HepG2 (cell line): Measurements from ENCODE around the gene CD14. TPM values are rescaled to one million over a fixed set of nuclear protein-coding genes. Genes with fewer than 3 reads are reported as not detected.

ENCODE experiments used
- ATAC-seq: fragments of 200-7000 bp; cut with Tn5 transposase; 3 replicates; pipeline ENCODE4 v1.9.1; 2020; ENCODE audit warnings: mild to moderate bottlenecking, moderate library complexity
- BruUV-seq: library from RNA; stranded (reverse); fragments of 400-500 nt; replicated peaks from 2 replicates; lab custom pipeline; 2021; lab: Mats Ljungman, UMichigan
- CTCF ChIA-PET: fragments of 300-600 bp; formaldehyde crosslinking; extraction: SDS; loops from one replicate; lab custom pipeline; 2021; ENCODE audit warnings: low total read pairs, inconsistent platforms, low intra/inter-chr PET ratio; lab: Yijun Ruan, JAX
- POLR2A ChIA-PET: fragments of 350-600 bp; sonication (Branson Sonifier 250); formaldehyde crosslinking; loops from one replicate; lab custom pipeline; 2020; ENCODE audit warnings: antibody characterized with exemption, inconsistent platforms; lab: Yijun Ruan, JAX
- DNase-seq: peaks from one replicate; pipeline ENCODE4 v3.0.0-alpha.2; 2015; ENCODE audit warnings: low spot score
- FAIRE-seq: peaks from 3 replicates; lab custom pipeline; 2011; peaks lifted over from hg19 to GRCh38; lab: Jason Lieb, UNC
- H2AFZ ChIP-seq: one replicate; pipeline ENCODE4 v1.6.1; 2011; ENCODE audit warnings: low read length, inconsistent platforms
- H3K27ac ChIP-seq: fragments of 300-600 bp; 3 replicates; pipeline ENCODE4 v1.8.0; 2011; ENCODE audit warnings: mixed run types, mild to moderate bottlenecking, mixed read lengths, low read length, inconsistent platforms; ENCODE audit not compliant: insufficient read depth; ENCODE audit errors: extremely low read length
- H3K27me3 ChIP-seq, 2 experiments: fragments of 200-600 bp in 1 of 2; 2 replicates in 1 of 2; 3 replicates in 1 of 2; pipeline versions ENCODE4 v1.6.0 to v1.8.0; 2011; ENCODE audit warnings: low read length in 2 of 2, mild to moderate bottlenecking in 2 of 2, moderate library complexity in 2 of 2, inconsistent platforms in 1 of 2; ENCODE audit not compliant: insufficient read depth in 2 of 2, control insufficient read depth in 1 of 2
- H3K36me3 ChIP-seq, 2 experiments: fragments of 200-600 bp in 1 of 2; replicated peaks in 1 of 2; 2 replicates in 1 of 2; 3 replicates in 1 of 2; pipeline versions ENCODE4 v1.5.1 to v1.8.0; 2011; ENCODE audit warnings: low read length in 2 of 2, inconsistent platforms in 1 of 2; ENCODE audit not compliant: insufficient read depth in 2 of 2, control insufficient read depth in 1 of 2
- H3K4me1 ChIP-seq: 2 replicates; pipeline ENCODE4 v1.5.1; 2012; ENCODE audit warnings: low read length, inconsistent platforms; ENCODE audit not compliant: insufficient read depth
- H3K4me2 ChIP-seq: 2 replicates; pipeline ENCODE4 v1.6.0; 2011; ENCODE audit warnings: low read depth, low read length, inconsistent platforms
- H3K4me3 ChIP-seq, 3 experiments: fragments of 200-600 bp in 1 of 3; sonication (generic), shearing (Covaris generic) in 1 of 3; replicated peaks in 1 of 3; 2 replicates each; pipeline ENCODE4 v1.5.1; 2011 to 2016; ENCODE audit warnings: low read length in 3 of 3, inconsistent platforms in 2 of 3, low read depth in 2 of 3, mild to moderate bottlenecking in 2 of 3, control low read depth in 1 of 3, mixed read lengths in 1 of 3; ENCODE audit not compliant: insufficient read depth in 1 of 3
- H3K79me2 ChIP-seq: one replicate; pipeline ENCODE4 v1.6.1; 2011; ENCODE audit warnings: low read length, inconsistent platforms; ENCODE audit not compliant: insufficient read depth
- H3K9ac ChIP-seq: 2 replicates; pipeline ENCODE4 v1.6.0; 2011; ENCODE audit warnings: mild to moderate bottlenecking, low read depth, low read length, inconsistent platforms; ENCODE audit not compliant: insufficient read depth
- H3K9me3 ChIP-seq: 2 replicates; pipeline ENCODE4 v1.5.1; 2012; ENCODE audit warnings: mild to moderate bottlenecking, low read length
- H4K20me1 ChIP-seq: 2 replicates; pipeline ENCODE4 v1.6.0; 2011; ENCODE audit warnings: inconsistent platforms, mild to moderate bottlenecking, low read length, moderate library complexity; ENCODE audit not compliant: insufficient read depth
- FOXO4 ChIP-seq: sonication (generic); formaldehyde crosslinking; conservative IDR thresholded peaks from 2 replicates; pipeline ENCODE4 v1.8.1; 2023; ENCODE audit warnings: missing genetic modification reagents
- NRL ChIP-seq: sonication (generic); formaldehyde crosslinking; IDR thresholded peaks from 2 replicates; pipeline ENCODE4 v1.5.0; 2020; ENCODE audit warnings: missing genetic modification reagents, mild to moderate bottlenecking, moderate library complexity, borderline replicate concordance
- REST ChIP-seq, 2 experiments: IDR thresholded peaks; 2 replicates each; pipeline ENCODE4 v1.6.1; 2011 to 2012; ENCODE audit warnings: low read length in 2 of 2, borderline replicate concordance in 1 of 2, low read depth in 1 of 2, mild to moderate bottlenecking in 1 of 2, moderate library complexity in 1 of 2
- SMYD3 ChIP-seq: sonication (generic); formaldehyde crosslinking; IDR thresholded peaks from 2 replicates; pipeline ENCODE4 v1.8.1; 2023; ENCODE audit warnings: mild to moderate bottlenecking, missing genetic modification reagents
- YEATS4 ChIP-seq: sonication (generic); formaldehyde crosslinking; IDR thresholded peaks from 2 replicates; pipeline ENCODE4 v1.4.0; 2020; ENCODE audit warnings: missing genetic modification reagents, borderline replicate concordance
- ZFP62 ChIP-seq: sonication (generic); formaldehyde crosslinking; IDR thresholded peaks from 2 replicates; pipeline ENCODE4 v1.4.0; 2020; ENCODE audit warnings: missing genetic modification reagents
- ZNF414 ChIP-seq: sonication (generic); formaldehyde crosslinking; IDR thresholded peaks from 2 replicates; pipeline ENCODE4 v1.5.0; 2020; ENCODE audit warnings: missing genetic modification reagents
- in situ Hi-C: cut with HindIII; loops from 2 replicates; pipeline ENCODE4 v1.10.0; 2017; ENCODE audit warnings: low pct_unique_long_range_greater_than_20kb; ENCODE audit not compliant: extremely low pct_ligation_motif_present
- intact Hi-C: fragments of 100-400 bp; cut with micrococcal nuclease; formaldehyde crosslinking; loops from one replicate; pipeline ENCODE4 v1.10.0; 2022; ENCODE audit not compliant: unreplicated experiment
- polyA plus RNA-seq, 8 experiments: library from polyadenylated mRNA; depleted of rRNA in 3 of 8; stranded (reverse) in 7 of 8; unstranded in 1 of 8; fragments of >200 nt; fragmentation: Illumina TruSeq in 4 of 8; extraction: Trizol in 4 of 8; gene quantifications; 2 replicates each; pipeline versions ENCODE4 v1.2.1 to v1.2.3, GENCODE V29; 2011 to 2016; ENCODE audit warnings: low read depth in 4 of 8, missing spikeins in 1 of 8, mixed read lengths in 1 of 8; ENCODE audit not compliant: insufficient read depth in 1 of 8
- total RNA-seq, 5 experiments: library from RNA; depleted of rRNA; stranded (reverse); fragments of >200 nt; fragmentation: Illumina TruSeq; extraction: Trizol; gene quantifications; 2 replicates each; pipeline ENCODE4 v1.2.3, GENCODE V29; 2016; ENCODE audit warnings: low read depth in 1 of 5

CD14 gene
- total and polyA plus RNA-seq, 2 of the 13 experiments (the other 11 are each of a cell fraction or from before 2014, with no cell fraction given) = 1.7 to 4.7 TPM

- ATAC-seq = no peak
Measured at GRCh38 chr5:140600096-140600495, 32.9 kb downstream of the CD14 start.

More at GRCh38 chr5:140600096-140600495, 32.9 kb downstream of the CD14 start:
- no peak overlapping the region for H3K27ac ChIP-seq
- H3K4me1 ChIP-seq = peaks cover 21% of the 10 kb centered on the region
- no peaks in the 10 kb centered on the region for H3K36me3 ChIP-seq
- H4K20me1 ChIP-seq = no peaks in the 10 kb centered on the region
- no peak overlapping the region for H3K4me2 ChIP-seq
- no peaks in the 10 kb centered on the region; a peak in 2 of 5 replicates for H3K27me3 ChIP-seq
- FAIRE-seq (no peak), DNase-seq (no peak)
- no TSS peak for BruUV-seq
- H3K79me2 ChIP-seq = no peaks in the 10 kb centered on the region
- in situ Hi-C loops (no loop called here), intact Hi-C loops (no loop called here)
- no peak overlapping the region for H3K9ac ChIP-seq
- H3K9me3 ChIP-seq = no peaks in the 10 kb centered on the region
- ChIA-PET CTCF (no interaction called here), POLR2A (no interaction called here)
- no peak overlapping the region for H3K4me3 ChIP-seq
- TF ChIP-seq YEATS4 (no peak), FOXO4 (no peak), REST (IDR thresholded peaks at IDR 0.05; ENCODE audit: borderline replicate concordance in 1 of 2, low read depth in 1 of 2, low read length in 2 of 2) (no peak), ZFP62 (no peak), ZNF414 (CRISPR knock-in tag) (no peak), SMYD3 (CRISPR knock-in tag) (no peak), NRL (CRISPR knock-in tag) (no peak)
- H2AFZ ChIP-seq = no peak overlapping the region
